Mucosa of rectum (tissue), 2 donors: ENCODE results near the gene SRP19.

ENCODE experiments used
- H3K27ac ChIP-seq, 2 donors: one replicate each; pipeline ENCODE4 v1.7.0; 2013; ENCODE audit warnings: inconsistent platforms in 2 of 2, low read depth in 2 of 2, low read length in 2 of 2
- H3K27me3 ChIP-seq, 2 donors: one replicate each; pipeline ENCODE4 v1.7.0; 2013; ENCODE audit warnings: low read length in 2 of 2; ENCODE audit not compliant: control insufficient read depth in 2 of 2, insufficient read depth in 2 of 2
- H3K36me3 ChIP-seq, 2 donors: one replicate each; pipeline ENCODE4 v1.7.0; 2013; ENCODE audit warnings: low read length in 2 of 2; ENCODE audit not compliant: control insufficient read depth in 2 of 2, insufficient read depth in 2 of 2
- H3K4me1 ChIP-seq, 2 donors: one replicate each; pipeline ENCODE4 v1.7.0; 2013; ENCODE audit warnings: low read length in 2 of 2, mild to moderate bottlenecking in 1 of 2; ENCODE audit not compliant: control insufficient read depth in 2 of 2, insufficient read depth in 2 of 2
- H3K4me3 ChIP-seq, 2 donors: one replicate each; pipeline ENCODE4 v1.7.0; 2013; ENCODE audit warnings: low read length in 2 of 2
- H3K9ac ChIP-seq, 2 donors: one replicate each; pipeline ENCODE4 v1.7.0; 2013; ENCODE audit warnings: low read length in 2 of 2, low read depth in 1 of 2, mild to moderate bottlenecking in 1 of 2
- H3K9me3 ChIP-seq, 2 donors: one replicate each; pipeline ENCODE4 v1.7.0; 2013; ENCODE audit warnings: low read length in 2 of 2; ENCODE audit not compliant: control insufficient read depth in 2 of 2
- donor health status: healthy.
- donor health status: Normal muscosa, but diverticular disease.

Gene SRP19

DNA sequence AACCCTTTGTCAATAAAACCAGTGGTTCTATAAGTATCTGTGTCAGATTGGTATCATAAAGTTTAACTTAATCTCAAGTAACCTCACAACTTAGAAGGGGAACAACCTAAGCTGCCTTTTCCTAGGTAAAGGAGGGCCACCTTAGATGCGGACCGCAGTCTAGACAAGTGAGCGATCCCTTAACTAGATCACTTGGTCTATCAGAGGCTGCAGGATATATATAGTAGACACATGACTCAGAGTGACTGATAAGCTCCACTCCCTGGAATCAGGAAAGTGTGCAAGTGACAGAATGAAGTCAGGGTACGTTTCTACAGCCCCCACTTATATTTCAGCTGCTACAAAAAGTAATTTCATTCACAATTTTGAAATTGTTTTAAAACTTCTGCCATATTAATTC is 53.5 kb downstream of the SRP19 start:
- Histone ChIP-seq H3K9me3 (no peaks in the 10 kb centered on the region), H3K9ac (no peak overlapping the region), H3K4me1 (peaks cover 0 to 6% of the 10 kb centered on the region in 2 donors), H3K36me3 (peaks cover 31 to 32% of the 10 kb centered on the region in 2 donors), H3K4me3 (no peak overlapping the region), H3K27me3 (no peaks in the 10 kb centered on the region), H3K27ac (no peak overlapping the region)

DNA sequence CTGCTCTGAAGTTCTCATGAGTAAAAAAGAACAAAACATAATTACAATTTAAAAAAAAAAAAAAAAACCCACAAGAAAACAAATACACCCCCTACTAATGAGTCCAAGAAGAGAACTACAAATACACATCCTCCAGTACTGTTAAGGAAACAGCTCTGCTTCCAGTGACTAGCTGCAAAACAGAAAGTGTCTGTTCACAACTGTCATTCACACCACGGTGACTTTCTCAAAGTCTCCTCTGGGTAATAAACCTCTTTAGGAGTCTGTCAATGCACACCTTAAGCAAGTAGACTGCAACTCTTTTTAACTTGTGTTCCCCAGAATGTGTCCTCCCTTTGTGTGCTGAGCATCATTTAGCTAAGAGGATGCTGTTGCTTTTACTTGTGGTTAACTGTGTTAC is 54.7 kb downstream of the SRP19 start:
- Histone ChIP-seq H3K9ac (no peak overlapping the region), H3K4me1 (peaks cover 4 to 17% of the 10 kb centered on the region in 2 donors), H3K27ac (no peak overlapping the region), H3K36me3 (peaks cover 20 to 22% of the 10 kb centered on the region in 2 donors), H3K27me3 (no peaks in the 10 kb centered on the region), H3K9me3 (no peaks in the 10 kb centered on the region), H3K4me3 (no peak overlapping the region)

DNA sequence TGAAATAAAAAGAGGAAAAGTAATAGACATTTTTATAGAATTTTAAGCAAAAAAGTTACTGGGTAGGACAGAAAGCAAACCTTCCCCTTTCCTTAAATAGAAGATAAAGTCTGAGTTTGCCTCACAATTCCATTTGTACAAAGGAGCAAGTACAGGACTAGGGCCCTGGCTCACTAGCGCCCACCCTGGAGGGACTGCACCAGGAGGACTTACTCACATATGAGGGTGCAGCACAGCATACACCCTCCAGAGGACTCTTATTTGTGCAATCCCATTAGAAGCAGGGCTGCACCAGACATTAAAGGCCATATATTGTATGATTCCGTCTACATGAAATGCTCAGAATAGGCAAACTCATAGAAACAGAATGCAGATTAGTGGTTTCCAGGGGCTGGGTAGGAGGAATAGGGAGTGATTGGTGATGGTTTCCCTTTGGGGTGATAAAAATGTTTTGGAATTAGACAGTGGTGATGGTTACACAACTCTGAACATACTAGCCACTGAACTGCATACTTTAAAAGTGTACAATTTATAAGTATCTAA is 56.4 kb downstream of the SRP19 start:
- Histone ChIP-seq H3K4me1 (peaks cover 7 to 20% of the 10 kb centered on the region in 2 donors), H3K27me3 (no peaks in the 10 kb centered on the region), H3K36me3 (peaks cover 19 to 21% of the 10 kb centered on the region in 2 donors), H3K4me3 (no peak overlapping the region), H3K9me3 (no peaks in the 10 kb centered on the region), H3K9ac (no peak overlapping the region), H3K27ac (no peak overlapping the region)

DNA sequence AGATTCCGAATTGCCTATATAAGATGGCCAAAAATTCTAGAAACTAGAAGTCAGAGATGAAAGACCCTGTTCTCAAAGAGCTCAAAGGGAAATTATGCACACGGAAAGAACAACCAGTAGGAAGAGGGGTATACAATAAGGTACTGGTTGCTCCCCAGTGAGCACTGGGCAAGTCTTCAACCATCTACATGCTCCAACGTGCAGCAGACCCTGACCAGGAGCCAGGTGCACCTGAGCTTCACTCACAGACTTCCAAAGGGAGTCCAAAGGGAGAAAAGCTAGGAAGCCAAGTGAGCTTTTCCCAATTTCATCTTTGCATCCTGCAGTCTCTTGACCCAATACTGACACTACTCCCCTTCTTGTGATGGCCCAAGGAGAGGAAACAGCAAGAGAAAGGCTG is 57.0 kb downstream of the SRP19 start:
- peaks cover 19 to 21% of the 10 kb centered on the region in 2 donors for H3K36me3 ChIP-seq
- H3K27ac ChIP-seq: no peak overlapping the region
- H3K27me3 ChIP-seq: no peaks in the 10 kb centered on the region
- H3K4me1 ChIP-seq: peaks cover 13 to 27% of the 10 kb centered on the region in 2 donors
- no peak overlapping the region for H3K4me3 ChIP-seq
- no peaks in the 10 kb centered on the region for H3K9me3 ChIP-seq
- H3K9ac ChIP-seq: no peak overlapping the region

- no peak overlapping the region for H3K27ac ChIP-seq
- no peaks in the 10 kb centered on the region for H3K9me3 ChIP-seq
- H3K4me3 ChIP-seq: no peak overlapping the region
- no peaks in the 10 kb centered on the region for H3K27me3 ChIP-seq
- H3K4me1 ChIP-seq: peaks cover 14 to 28% of the 10 kb centered on the region in 2 donors
- no peak overlapping the region for H3K9ac ChIP-seq
- peaks cover 19 to 21% of the 10 kb centered on the region in 2 donors for H3K36me3 ChIP-seq
These were observed 57.6 kb downstream of the SRP19 start for GRCh38 chr5:112918679-112919078.
